GM12891 (cell line): ENCODE data around the gene AKT1.

Source experiments
- DNase-seq: peaks from one replicate; pipeline ENCODE4 v3.0.0; 2011; ENCODE audit warnings: low spot score; ENCODE audit not compliant: insufficient read length
- FAIRE-seq: peaks from 2 replicates; lab custom pipeline; 2011; peaks lifted over from hg19 to GRCh38; lab: Jason Lieb, UNC
- PAX5 ChIP-seq: IDR thresholded peaks from 2 replicates; pipeline ENCODE4 v1.6.1; 2011; ENCODE audit warnings: low read length, moderate library complexity, mild to moderate bottlenecking; ENCODE audit not compliant: insufficient read depth, severe bottlenecking
- POLR2A ChIP-seq: IDR thresholded peaks from 2 replicates; pipeline ENCODE4 v1.6.1; 2011; ENCODE audit warnings: low read depth, low read length, control low read depth
- POLR2AphosphoS5 ChIP-seq: IDR thresholded peaks from 2 replicates; pipeline ENCODE4 v1.6.1; 2011; ENCODE audit warnings: low read depth, low read length, control low read depth
- POU2F2 ChIP-seq: IDR thresholded peaks from 2 replicates; pipeline ENCODE4 v1.6.1; 2011; ENCODE audit warnings: low read depth, mild to moderate bottlenecking, control low read depth, low read length, moderate library complexity
- SPI1 ChIP-seq: IDR thresholded peaks from 2 replicates; pipeline ENCODE4 v1.6.1; 2011; ENCODE audit warnings: low read depth, low read length, control low read depth
- TAF1 ChIP-seq: IDR thresholded peaks from 2 replicates; pipeline ENCODE4 v1.6.1; 2011; ENCODE audit warnings: low read depth, low read length, control low read depth

Gene AKT1

GRCh38 chr14:104827177-104828055 lies 31.9 kb upstream of the AKT1 start:
- FAIRE-seq (peak; percentile 47), DNase-seq (peak; percentile 70)
- TF ChIP-seq PAX5 (no peak), SPI1 (no peak), POLR2AphosphoS5 (no peak)

- no peak for TF ChIP-seq POLR2AphosphoS5
- TF ChIP-seq TAF1 = no peak
- no peak for TF ChIP-seq POU2F2
- TF ChIP-seq SPI1 = no peak
- TF ChIP-seq PAX5 = no peak
- no peak for TF ChIP-seq POLR2A
- DNase-seq = no peak
- FAIRE-seq = no peak
These were observed 31.3 kb upstream of the AKT1 start for GRCh38 chr14:104826861-104827176.

- TF ChIP-seq POLR2A (no peak), SPI1 (no peak)
- DNase-seq (peak; percentile 97), FAIRE-seq (peak; percentile 82)
These were observed 30.8 kb upstream of the AKT1 start for GRCh38 chr14:104826189-104826860.

- FAIRE-seq = no peak
These were observed 28.9 kb upstream of the AKT1 start for GRCh38 chr14:104824353-104824997.

GRCh38 chr14:104822821-104823615 lies 27.5 kb upstream of the AKT1 start:
- DNase-seq (no peak), FAIRE-seq (no peak)
- TF ChIP-seq TAF1 (no peak), POLR2AphosphoS5 (no peak), SPI1 (no peak), PAX5 (no peak), POLR2A (no peak), POU2F2 (no peak)

More at GRCh38 chr14:104824353-104824997, 28.9 kb upstream of the AKT1 start:
- TF ChIP-seq POU2F2 (no peak), SPI1 (no peak), POLR2AphosphoS5 (no peak), PAX5 (no peak), TAF1 (no peak), POLR2A (no peak)
- DNase-seq = no peak

GRCh38 chr14:104821971-104822608 lies 26.5 kb upstream of the AKT1 start:
- DNase-seq (no peak), FAIRE-seq (no peak)
- TF ChIP-seq POLR2AphosphoS5 (no peak), TAF1 (no peak), POU2F2 (no peak), POLR2A (no peak), SPI1 (no peak), PAX5 (no peak)

GRCh38 chr14:104821229-104821945 lies 25.8 kb upstream of the AKT1 start:
- DNase-seq = no peak
- FAIRE-seq = no peak
- no peak for TF ChIP-seq SPI1

- DNase-seq (no peak), FAIRE-seq (no peak)
- TF ChIP-seq TAF1 (no peak), POLR2AphosphoS5 (no peak), POLR2A (no peak), POU2F2 (no peak), PAX5 (no peak), SPI1 (no peak)
These were observed 25.2 kb upstream of the AKT1 start for GRCh38 chr14:104820669-104821228.
